GM21515 (cell line): ENCODE data around the gene GRPEL1.
A peak's percentile ranks its signal among the peaks of the same experiment; 100 is the strongest.
"Not testable (repeated sequence)": the region's sequence is repeated elsewhere in the genome, so short reads cannot be mapped to it uniquely, and the experiment has no call there.

Experiments used
- ATAC-seq: cut with Tn5 transposase; IDR thresholded peaks from one replicate; pipeline ENCODE4 v1.9.1; 2021; ENCODE audit not compliant: unreplicated experiment

Gene GRPEL1

GRCh38 chr4:7094916-7095315 is 27.1 kb upstream of the GRPEL1 start:
- ATAC-seq: no peak

GRCh38 chr4:7092026-7092425 is 24.2 kb upstream of the GRPEL1 start:
- ATAC-seq: no peak

GRCh38 chr4:7089213-7089986 is 21.5 kb upstream of the GRPEL1 start:
- no peak for ATAC-seq

GRCh38 chr4:7087036-7087435 is 19.2 kb upstream of the GRPEL1 start:
- no peak for ATAC-seq

- no peak for ATAC-seq
Measured at GRCh38 chr4:7086384-7086783, 18.5 kb upstream of the GRPEL1 start.

- ATAC-seq: not testable (repeated sequence)
Measured at GRCh38 chr4:7084564-7084961, 16.7 kb upstream of the GRPEL1 start.

- no peak for ATAC-seq
Measured at GRCh38 chr4:7083597-7084563, 16.0 kb upstream of the GRPEL1 start.

- ATAC-seq: not testable (repeated sequence)
Measured at GRCh38 chr4:7079909-7080308, 12.0 kb upstream of the GRPEL1 start.

GRCh38 chr4:7079483-7079882 is 11.6 kb upstream of the GRPEL1 start:
- not testable (repeated sequence) for ATAC-seq

GRCh38 chr4:7078025-7078424 is 10.2 kb upstream of the GRPEL1 start:
- no peak for ATAC-seq

GRCh38 chr4:7077371-7077770 is 9.5 kb upstream of the GRPEL1 start:
- ATAC-seq: no peak

GRCh38 chr4:7076696-7077082 is 8.8 kb upstream of the GRPEL1 start:
- no peak for ATAC-seq

- no peak for ATAC-seq
Measured at GRCh38 chr4:7075962-7076695, 8.3 kb upstream of the GRPEL1 start.

- no peak for ATAC-seq
Measured at GRCh38 chr4:7074426-7074825, 6.6 kb upstream of the GRPEL1 start.

- ATAC-seq: no peak
Measured at GRCh38 chr4:7073526-7074390, 5.9 kb upstream of the GRPEL1 start.

- no peak for ATAC-seq
Measured at GRCh38 chr4:7073059-7073458, 5.2 kb upstream of the GRPEL1 start.

- no peak for ATAC-seq
Measured at GRCh38 chr4:7070729-7071511, 3.1 kb upstream of the GRPEL1 start.

- ATAC-seq: no peak
Measured at GRCh38 chr4:7068883-7069282, 1.0 kb upstream of the GRPEL1 start.

GRCh38 chr4:7068279-7068842 is 497 bp upstream of the GRPEL1 start:
- ATAC-seq: peak; percentile 18
